T-helper 22 cell (primary cell): Measurements from ENCODE around the gene DRAM2.
"Not testable (repeated sequence)": the region's sequence is repeated elsewhere in the genome, so short reads cannot be mapped to it uniquely, and the experiment has no call there.

Experiments used
- DNase-seq: peaks from one replicate; pipeline ENCODE4 v3.0.0-alpha.2; 2020; ENCODE audit warnings: low read depth

The DRAM2 gene

DNA sequence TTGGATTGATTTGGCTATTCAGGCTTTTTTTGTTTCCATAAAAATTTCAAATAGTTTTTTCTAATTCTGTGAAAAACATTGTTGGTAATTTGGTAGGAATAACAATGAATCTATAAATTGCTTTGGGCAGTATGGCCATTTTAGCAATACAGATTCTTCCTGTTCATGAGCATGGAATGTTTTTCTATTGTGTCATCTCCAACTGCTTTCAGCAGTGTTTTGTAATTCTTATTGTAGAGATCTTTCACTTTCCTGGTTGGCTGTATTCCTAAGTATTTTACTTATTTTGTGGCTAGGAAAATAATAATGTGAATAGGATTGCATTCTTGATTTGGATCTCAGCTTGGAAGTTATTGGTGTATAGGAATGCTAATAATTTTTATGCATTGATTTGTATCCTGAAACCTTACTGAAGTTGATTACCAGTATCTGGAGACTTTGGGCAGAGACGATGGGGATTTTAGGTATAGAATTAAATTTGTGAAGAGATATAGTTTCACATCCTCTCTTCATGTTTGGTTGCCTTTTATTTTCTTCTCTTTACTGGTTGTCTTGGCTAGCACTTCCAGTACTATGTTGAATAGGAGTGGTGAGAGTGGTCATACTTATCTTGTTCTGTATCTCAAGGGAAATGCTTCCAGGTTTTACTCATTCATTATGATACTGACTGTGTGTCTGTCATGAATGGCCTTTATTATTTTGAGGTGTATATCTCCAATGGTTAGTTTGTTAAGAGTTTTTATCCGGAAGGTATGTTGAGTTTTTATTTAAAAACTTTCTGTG is 57.3 kb downstream of the DRAM2 start:
- DNase-seq = no peak

DNA sequence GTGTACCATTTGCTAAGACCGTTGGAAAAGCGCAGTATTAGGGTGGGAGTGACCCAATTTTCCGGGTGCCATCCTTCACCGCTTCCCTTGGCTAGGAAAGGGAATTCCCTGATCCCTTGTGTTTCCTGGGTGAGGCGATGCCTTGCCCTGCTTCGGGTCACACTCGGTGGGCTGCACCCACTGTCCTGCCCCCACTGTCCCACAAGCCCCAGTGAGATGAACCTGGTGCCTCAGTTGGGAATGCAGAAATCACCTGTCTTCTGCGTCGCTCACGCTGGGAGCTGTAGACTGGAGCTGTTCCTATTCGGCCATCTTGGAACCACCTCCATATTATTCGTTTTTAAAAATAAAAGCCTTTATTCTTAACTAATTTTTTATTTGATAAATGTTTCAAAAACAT is 60.6 kb downstream of the DRAM2 start:
- DNase-seq = not testable (repeated sequence)

DNA sequence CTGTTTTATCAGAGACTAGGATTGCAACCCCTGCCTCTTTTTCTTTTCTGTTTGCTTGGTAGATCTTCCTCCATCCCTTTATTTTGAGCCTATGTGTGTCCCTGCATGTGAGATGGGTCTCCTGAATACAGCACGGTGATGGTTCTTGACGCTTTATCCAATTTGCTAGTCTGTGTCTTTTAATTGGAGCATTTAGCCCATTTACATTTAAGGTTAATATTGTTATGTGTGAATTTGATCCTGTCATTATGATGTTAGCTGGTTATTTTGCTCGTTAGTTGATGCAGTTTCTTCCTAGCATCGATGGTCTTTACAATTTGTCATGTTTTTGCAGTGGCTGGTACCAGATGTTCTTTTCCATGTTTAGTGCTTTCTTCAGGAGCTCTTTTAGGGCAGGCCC is 62.6 kb downstream of the DRAM2 start:
- DNase-seq = not testable (repeated sequence)
